ENCODE measurements around the gene SMIM35.

SMIM35 gene

DNA sequence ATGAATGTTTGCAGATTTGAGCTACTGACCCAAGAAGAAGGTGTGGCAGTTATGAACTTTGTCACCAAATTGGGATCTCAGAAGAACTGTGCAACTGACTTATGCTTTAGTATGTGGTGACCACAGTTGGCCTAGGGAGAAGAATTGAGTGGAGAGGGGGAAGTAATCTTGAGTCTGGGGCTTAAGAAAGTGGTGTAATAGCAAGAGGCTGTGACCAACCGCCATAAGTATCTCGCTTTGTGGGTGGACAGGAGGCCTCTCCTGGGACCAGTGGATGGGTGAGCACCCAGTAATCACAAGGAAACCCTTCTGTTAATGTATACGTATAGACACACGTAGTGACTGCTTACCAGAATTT lies 113.3 kb downstream of the SMIM35 start:
- DNase-seq: no peak
- intact Hi-C loops (cut with DNase I): no loop called here

DNA sequence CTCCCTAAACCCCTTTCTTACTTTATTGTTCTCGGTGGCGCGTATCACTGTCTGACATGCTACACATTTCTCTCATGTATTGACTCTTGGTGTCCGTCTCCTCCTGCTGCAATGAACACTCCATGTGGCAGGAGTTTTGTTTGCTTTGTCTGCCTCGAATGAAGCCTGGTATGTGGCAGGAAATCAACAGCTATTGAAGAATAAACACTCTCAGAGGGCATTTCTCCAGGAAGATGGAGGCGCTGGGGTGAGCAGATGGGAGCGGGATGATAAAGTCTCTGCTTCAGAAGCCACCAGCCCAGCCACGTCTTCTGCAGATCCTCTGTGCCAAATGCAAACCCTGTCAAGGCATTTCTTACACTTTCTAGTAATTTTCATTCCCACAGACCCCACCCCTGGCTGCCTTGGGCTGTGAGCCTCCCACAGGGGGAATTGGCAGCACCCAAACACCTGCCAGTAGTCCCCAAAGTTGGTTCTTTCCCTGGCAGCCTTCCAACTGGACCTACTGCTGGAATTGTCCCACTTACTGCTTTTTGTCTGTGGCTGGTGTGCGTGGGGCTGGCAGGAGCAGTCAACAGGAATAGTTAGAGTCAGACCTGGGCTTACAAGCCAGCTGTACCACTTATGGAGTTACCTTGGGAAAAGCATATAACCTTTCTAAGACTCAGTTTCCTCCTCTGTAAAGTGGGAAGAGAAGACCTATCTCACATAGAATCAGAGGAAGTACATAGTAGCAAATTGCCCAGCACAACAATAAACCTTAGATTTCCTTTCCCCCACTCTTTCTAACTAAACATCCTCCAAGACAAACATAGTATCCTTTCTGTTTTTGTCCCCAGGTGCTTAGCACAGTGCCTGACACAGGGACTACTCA lies 113.9 kb downstream of the SMIM35 start:
- no peak for DNase-seq
- intact Hi-C loops (cut with DNase I): no loop called here

DNA sequence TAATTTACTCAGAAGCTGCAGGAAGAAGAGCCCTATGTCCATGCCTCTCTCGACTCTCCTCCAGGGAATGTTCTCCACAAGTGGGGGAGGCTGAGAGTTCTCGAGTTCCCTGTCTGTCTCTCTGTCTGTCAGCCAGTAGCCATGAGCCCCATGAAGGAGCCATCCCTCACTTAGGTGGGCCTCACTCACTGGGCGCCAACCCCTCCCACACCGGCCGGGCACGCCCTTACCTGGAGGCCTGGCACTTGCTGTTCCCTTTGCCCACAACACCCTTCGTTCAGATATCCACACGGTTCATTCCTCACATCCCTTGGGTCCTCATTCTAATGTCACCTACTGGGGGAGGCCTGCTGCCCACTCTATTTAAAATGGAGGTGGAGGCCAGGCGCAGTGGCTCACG lies 114.7 kb downstream of the SMIM35 start:
- intact Hi-C loops (cut with DNase I): no loop called here
- no peak for DNase-seq

DNA sequence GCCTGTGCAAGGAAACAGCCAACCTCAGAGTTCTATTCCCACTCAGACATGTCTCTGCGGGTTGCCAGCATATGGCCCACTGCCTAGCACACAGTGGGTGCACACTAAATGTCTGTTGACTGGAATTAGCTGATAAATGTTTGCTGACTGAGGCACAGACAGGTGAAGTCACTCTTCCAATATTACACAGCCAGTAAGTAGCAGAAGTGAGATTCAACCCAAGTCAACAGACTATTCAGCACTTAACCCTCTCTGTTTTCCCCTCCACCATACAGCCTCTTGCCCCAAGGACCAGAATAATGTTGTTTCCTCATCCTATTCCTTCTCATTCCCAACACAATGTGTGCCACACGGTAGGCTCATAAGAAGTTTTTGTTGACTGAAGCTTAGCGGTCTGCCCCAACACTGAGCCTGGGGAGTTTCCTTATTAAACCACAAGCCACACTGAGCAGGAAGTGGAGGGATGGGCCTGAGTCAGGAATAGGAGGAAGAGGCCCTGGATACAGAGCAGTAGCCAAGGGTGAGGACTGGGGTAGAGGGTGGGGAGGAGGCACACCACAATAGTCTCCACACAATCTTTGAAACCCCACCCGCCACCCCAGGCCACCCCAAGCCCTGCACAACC lies 116.3 kb downstream of the SMIM35 start:
- intact Hi-C loops (cut with DNase I): no loop called here
- DNase-seq: no peak

DNA sequence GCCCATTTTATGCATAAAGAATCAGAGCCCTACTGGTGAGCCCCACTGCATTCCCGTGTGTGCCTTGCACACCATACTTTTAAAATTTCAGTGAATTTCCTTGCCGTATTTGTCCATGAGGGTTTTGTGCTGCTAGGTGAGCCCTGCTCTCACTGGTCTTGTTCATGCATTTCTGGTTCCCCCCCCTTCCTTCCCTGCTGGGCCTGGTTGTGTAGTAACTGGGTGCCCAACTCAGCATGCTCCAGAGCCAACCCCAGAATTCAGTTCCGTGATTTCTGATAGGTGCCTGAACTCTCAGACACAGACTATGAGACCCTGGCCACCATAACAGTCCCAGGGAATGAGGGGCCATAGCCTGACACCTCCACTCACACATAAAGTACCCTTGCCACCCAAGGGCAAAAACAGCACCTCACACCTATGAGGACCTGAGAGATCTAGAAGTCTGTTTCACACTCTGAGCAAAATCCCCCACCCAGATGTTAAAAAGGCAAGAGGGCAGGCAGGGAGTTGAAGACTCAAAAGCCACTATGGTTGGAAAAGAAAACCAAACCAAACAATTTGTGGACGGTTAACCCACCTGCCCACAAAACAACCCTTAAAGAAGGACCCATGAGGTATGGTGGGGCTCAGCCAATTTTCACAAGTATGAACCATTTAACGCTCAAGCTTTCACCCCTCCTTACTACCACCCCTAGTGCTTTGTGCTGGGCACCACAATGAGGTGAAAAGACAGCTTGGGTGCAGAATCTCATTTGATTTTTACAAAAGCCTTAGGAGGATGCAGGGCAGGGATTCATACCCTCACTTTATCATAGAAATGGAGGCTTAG lies 117.4 kb downstream of the SMIM35 start:
- intact Hi-C loops (cut with DNase I): no loop called here
- DNase-seq: no peak

DNA sequence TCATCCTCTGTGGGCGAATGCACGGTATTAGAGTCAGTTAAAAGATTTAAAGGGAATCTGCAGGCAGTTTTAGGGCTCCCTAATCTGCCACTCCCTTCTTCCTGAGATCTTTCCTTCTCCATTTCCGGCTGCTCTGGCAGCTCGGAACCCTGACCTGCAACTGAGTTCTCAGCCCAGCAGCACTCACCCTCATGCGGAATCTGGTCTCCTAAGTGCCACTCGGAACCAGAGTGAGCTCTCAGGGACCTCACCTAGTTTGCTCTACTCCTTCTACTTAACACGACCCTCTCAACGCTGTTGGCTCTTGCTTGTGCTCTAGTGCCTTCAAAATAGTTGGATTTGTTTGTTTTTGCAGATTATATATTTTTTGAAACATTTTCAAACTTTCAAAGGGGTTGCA lies 119.9 kb downstream of the SMIM35 start:
- intact Hi-C loops (cut with DNase I): no loop called here
- DNase-seq: no peak

- intact Hi-C loops (cut with DNase I): no loop called here
- DNase-seq: no peak
These were observed 123.9 kb downstream of the SMIM35 start for GRCh38 chr11:117962826-117963225.

DNA sequence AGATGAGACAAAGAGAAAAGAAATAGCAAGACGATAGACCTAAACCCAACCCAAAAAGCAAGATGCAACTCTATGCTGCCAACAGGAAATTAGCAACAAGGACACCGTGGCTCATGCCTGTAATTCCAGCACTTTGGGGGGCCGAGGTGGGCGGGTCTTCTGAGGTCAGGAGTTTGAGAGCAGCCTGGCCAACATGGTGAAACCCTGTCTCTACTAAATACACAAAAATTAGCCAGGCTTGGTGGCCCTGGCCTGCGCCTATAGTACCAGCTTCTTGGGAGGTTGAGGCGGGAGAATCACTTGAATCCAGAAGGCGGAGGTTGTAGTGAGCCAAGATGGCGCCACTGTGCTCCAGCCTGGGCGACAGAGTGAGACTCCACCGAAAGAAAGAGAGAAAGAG lies 124.9 kb downstream of the SMIM35 start:
- no peak for DNase-seq
- intact Hi-C loops (cut with DNase I): no loop called here

DNA sequence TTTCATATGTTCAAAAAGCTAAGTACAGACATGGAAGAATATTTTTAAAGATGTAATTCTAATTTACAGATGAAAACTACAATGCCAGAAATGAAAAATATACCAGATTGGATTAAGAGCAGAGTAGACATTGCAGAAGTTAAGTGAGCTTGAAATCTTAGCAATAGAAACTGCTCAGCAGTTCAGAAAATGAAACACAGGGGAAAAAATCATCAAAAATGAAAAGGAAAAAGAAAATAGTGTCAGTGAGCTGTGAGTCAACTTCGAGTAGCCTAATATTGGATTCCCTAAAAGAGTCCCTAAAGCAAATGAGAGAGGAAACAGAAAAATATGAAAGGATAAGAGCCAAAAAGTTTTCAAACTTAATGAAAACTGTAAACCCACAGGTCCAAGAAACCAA lies 126.4 kb downstream of the SMIM35 start:
- DNase-seq: no peak
- intact Hi-C loops (cut with DNase I): no loop called here

DNA sequence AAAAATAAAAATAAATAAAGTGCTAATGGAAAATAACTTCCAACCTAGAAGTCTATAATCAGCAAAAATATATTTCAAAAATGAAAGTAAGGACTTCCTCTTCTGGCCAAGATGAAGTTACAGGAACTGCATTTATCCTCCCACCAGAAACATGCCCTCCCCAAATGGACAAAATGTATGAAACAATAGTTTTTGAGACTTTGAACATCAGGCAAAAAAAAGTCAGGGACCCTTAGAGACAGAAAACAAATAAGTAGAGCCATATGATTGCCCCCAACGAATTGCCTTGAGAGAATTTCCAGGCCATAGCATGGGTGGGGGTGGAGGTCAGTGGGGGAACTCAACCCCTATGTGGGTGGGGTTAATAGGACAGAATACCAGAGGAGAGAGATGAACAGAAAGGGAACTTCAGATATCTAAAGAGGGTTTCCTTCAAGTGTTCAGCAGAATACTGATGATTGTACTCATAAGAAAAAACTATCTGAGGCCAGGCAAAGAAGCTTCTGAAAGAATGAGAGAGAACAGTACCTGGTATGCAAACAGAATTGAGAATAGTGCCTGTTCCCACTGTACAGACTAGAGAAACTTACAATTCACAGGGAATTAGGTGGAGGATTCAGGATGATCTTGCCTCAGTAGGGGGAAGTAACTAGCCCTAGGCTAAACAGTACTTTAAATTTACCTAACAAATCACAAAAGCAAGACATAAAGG lies 127.2 kb downstream of the SMIM35 start:
- intact Hi-C loops (cut with DNase I): no loop called here
- no peak for DNase-seq

DNA sequence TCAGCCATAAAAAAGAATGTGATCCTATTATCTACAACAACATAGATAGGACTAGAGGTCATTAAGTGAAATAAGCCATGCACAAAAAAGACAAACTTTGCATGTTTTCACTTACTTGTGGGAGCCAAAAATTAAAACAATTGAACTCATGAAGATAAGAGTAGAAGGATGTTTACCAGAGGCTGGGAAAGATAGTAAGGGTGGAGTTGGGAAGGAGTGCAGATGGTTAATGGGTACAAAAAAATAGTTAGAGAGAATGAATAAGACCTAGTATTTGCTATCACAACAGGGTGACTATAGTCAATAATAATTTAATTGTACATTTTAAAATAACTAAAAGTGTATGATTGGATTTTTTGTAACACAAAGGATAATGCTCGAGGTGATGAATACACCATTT lies 127.8 kb downstream of the SMIM35 start:
- intact Hi-C loops (cut with DNase I): no loop called here

More for the DNA sequence above, 127.8 kb downstream of the SMIM35 start:
- no peak for DNase-seq
